Hematopoietic multipotent progenitor cell treated with erythropoietin and hydrocortisone succinate and interleukin-3 and kit ligand, for 4 days (in vitro differentiated cells): ENCODE data around the gene LIX1L.

ENCODE experiments used
- DNase-seq: peaks from one replicate; pipeline ENCODE4 v3.0.0-alpha.2; 2015

The LIX1L gene

DNA sequence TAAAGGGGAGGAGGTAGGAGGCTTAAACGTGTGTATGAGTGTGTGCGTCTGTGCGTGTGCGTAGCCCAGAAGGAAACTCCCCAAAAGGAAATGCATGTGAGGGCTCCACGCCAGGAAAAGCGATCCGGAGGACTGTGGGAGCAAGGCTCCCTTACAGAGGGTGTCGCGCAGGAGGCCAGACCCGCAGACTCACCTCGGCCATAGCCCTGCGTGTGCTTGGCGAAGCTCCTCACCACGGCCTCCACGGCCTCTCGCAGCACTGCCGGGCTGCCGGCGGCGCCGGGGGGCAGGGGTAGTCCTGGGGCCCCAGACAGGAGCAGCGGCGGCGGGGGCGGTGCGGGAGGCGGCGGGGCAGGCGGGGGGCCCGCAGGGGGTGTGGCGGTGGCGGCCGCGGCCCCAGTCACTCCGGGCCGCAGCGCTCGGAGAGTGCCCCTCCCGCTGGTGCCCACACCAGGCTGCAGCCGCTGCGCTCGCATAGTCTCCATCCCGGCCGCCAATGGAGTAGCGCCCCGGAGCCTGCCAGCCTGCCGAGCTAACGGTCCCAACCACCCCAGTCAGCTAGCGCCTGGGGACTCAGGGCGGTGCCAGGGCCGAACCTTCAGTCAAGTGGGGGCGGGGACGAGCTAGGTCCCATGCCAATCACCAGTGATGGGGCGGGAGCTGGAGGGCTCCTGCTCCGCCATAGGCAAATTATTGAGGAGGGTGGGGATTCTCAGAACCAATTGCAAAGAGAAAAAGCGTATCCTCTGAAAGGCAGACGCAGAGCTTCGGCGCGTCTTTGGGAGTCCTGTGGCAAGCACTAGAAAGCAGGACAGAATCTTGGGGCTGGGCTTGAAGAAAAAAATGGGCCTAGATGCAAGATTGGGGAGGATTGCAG, at the start of gene LIX1L:
Gene LIX1L, minus strand, starts transcription at position 575 of the 877 bp plus-strand sequence. Its CDS starts 90 bp downstream, at position 485.
- peak; percentile 100 for DNase-seq

DNA sequence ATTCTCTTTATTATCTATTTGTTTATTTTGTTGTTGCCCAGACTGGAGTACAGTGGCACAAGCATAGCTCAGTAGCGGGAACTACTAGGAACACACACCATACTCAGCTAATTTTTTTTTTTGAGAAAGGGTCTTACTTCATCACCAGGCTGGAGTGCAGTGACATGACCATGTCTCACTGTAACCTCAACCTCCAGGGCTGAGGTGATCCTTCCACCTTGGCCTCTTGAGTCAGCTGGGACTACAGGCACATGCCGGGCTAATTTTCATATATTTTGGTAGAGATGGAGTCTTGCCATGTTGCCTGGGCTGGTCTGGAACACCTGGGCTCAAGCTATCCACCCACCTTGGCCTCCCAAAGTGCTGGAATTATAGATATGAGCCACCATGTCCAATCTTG, 43.9 kb upstream of the LIX1L start:
- no peak for DNase-seq

- DNase-seq, result no peak
Observed at GRCh38 chr1:145999321-146000024, 41.7 kb upstream of the LIX1L start.

DNA sequence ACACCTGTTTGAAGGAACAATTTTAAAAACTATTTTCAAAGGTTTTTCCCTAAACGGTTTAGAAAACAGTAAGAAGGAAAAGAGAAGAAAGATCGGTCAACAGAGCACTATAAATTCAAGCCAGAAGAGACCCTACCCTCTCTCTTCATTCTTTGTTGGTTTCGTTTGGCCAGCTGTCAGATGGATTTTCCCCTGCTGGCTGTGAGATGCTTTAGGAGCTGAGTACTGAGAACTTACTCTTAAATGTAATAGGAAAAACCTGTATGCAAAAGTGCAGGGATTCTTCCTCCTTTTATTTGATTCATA, 39.9 kb upstream of the LIX1L start:
- no peak for DNase-seq

DNA sequence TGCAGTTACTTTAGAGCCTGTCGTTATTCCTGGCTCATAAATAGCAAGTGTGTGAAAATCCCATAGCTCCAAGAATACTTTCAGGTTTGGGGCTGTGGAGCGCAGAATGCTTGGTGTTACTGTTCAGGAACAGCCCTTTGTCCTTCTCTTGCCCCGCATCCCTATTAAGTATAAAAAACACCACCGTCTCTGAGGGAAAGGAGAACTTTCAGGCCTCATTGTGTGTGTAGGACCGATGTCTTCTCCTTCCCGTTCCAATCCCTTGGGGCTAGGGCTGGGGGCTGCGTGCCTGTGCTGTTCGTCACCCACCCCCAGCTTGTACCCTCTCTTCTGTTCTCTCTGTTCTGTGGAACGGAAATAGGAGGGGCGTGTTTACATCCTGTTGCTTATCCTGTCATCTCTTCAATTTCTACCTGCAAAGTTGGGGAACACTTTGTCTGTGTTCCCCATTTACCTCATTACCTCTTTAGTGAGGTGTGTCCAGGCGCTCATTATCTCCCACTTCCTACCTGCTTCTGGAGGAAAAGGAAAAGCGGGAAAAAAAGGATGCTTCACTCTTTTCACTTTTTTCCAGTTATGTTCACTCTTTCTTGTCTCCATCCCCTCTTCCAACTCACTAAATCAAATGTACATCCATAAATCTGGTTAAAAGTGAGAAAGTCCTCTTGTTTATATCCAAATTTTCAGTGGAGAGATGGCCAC, 39.4 kb upstream of the LIX1L start:
- DNase-seq, result peak; percentile 76

GRCh38 chr1:145996433-145997015, 38.7 kb upstream of the LIX1L start, which contains the start of gene TXNIP:
TXNIP (minus strand) TSS chr1:145996579; CDS start chr1:145996266, 313 bp downstream.
- DNase-seq, result peak; percentile 99

DNA sequence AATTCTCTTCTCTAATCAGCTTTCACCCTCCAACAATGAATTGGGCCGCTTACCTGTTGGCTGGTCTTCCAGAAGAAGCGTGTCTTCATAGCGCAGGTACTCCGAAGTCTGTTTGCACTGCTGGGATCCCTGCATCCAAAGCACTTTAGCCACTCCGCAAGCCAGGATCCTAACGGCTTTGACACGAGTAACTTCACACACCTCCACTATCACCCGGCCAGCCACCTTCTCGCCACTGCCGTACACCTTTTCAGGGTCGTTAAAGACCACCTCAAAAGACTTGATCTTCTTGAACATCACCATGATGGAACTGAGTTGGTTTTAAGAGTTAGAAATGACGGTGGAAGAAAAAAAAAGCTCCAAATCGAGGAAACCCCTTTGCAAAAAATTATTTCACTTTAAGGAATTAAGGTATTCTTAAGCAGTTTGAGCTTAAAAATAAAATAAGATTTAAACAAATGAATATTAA, 38.2 kb upstream of the LIX1L start:
- no peak for DNase-seq

- DNase-seq, result peak; percentile 56
Observed at GRCh38 chr1:145995148-145995881, 37.5 kb upstream of the LIX1L start.

DNA sequence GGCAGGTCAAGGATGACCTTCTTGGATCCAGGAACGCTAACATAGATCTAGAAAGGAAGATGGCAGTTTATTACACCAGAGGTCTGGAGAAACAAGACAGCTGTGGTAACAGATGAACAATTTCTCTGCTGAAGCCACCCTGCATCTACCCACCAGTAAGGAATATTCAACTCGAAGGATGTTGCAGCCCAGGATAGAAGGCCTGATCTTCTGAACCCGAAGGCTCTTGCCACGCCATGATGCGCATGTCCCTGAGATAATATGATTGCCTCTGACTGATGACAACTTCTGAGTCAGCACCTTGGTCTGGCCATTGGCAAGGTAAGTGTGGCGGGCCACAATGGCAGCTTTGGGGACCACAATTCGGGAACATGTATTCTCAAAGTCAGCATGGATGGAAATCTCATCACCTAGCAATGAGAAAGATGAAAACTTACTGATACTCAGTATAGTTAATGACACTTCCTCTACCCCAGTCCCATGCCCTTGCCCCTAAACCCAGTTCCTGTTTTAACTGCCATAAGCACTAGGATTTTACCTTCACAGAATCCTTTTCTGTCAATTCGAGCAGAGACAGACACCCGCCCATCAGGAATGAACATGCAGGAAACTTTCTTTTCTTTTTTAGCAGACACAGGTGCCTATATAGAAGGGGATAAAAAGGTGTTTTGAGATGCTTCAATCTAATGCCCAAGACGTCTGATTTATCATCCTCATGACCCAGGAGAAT, 36.7 kb upstream of the LIX1L start:
- peak; percentile 49 for DNase-seq

- DNase-seq, result no peak
Observed at GRCh38 chr1:145993618-145994390, 36.0 kb upstream of the LIX1L start.

DNA sequence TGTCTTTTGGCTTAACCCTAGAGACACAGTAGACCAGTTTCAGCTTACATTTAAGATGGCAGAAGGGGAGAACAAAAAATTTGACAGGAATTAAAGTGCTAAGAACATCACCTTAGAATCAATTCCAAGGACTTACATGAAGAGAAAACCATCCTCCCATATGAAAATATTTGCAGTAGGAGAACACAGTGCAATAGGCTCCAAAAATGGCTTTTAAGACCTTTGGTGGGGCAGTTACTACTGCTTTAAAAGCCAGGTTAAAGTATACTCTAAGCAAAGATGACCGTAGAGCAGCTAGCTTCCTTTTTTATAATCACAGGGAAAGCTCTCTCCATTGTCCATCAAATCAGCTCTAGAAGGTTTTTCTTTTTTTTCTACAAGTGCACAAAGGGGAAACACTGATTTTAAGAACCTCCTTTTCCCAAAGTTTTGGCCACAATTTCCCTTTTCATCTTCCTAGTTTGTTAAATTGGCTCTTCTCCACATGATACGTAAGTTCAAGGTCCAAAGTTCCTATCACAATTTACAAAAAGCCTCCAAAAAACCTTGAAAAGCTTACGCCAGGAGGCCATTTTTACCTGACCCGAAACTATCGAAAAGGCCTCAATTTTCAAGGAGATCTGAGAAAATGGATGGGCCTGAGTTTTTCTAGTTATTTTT, 35.3 kb upstream of the LIX1L start:
- no peak for DNase-seq

DNA sequence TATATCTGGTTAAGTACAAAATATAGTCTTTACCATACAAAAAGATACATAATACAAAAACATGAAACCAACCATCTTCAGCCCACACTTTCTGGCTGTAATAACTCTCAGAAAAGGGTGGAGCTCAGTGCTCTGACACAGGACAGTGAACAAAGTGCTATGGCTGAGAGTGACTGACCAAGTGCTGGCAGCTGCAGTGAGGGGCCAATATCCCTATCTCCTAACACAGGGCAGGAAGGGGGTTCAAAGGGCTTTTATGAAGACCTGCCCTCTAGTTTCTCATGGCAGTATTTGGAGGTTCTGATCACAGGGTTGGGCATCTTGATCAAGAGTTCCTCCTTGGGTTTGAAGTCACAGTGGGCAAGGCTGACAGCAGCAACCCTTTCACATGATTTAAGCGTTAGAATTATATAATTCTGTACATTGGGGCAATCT, 34.7 kb upstream of the LIX1L start:
- DNase-seq, result no peak

DNA sequence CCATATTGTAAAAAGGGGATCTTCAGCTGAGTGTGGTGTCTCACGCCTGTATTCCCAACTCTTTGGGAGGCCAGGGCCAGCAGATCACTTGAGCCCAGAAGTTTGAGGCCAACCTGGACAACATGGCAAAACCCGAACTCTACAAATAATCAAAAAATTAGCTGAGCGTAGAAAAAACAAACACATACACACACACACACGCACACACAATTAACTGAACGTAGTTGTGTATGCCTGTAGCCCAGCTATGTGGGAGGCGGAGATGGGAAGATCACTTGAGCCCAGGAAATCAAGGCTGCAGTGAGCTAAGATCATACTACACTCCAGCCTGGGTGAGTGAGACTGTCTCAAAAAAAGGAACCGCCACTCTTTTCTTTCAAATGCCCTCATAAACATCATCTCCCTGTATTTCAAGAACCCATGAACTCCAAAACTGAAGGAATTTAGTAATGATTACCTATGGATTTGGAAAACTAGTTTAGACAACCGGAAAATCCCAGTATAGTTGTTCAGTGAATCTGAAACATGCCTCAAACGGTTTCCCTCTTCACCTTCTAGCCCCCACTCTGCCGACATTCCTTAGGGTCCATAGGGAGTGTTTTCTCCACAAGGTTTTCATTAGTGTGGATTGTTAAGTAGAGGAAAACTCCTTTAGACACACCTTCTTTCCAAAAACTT, 34.1 kb upstream of the LIX1L start:
- no peak for DNase-seq

DNA sequence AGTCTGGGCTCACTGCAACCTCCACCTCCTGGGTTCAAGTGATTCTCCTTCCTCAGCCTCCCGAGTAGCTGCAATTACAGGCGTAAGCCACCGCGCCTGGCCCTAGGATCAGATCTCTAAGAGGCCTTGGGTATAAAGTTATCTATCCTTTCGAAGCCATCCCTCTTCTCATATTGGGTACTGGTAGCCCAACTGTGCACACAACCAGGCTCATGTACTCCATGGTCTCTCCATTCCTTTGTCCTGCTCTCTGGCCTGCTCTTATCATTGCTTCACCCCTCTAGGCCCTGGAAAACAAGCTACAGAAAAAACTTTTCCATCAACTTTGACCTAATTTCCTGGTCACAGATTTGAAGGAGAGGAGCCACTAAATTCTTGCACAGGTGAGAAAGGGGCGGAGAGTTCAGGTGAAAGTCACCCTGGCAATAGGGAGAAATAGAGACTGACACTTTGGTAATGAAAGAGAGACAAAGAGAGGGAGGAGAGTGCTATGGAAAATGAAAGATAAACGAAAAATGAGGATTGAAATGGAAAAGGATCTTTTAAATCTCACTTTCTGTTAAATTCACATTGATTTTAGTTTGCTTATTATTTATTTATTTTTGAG, 32.5 kb upstream of the LIX1L start:
- DNase-seq, result no peak

GRCh38 chr1:145988773-145989172, 31.0 kb upstream of the LIX1L start:
- DNase-seq, result no peak

- no peak for DNase-seq
Observed at GRCh38 chr1:145987926-145988325, 30.1 kb upstream of the LIX1L start.

GRCh38 chr1:145986551-145986950, 28.7 kb upstream of the LIX1L start:
- DNase-seq, result no peak

DNA sequence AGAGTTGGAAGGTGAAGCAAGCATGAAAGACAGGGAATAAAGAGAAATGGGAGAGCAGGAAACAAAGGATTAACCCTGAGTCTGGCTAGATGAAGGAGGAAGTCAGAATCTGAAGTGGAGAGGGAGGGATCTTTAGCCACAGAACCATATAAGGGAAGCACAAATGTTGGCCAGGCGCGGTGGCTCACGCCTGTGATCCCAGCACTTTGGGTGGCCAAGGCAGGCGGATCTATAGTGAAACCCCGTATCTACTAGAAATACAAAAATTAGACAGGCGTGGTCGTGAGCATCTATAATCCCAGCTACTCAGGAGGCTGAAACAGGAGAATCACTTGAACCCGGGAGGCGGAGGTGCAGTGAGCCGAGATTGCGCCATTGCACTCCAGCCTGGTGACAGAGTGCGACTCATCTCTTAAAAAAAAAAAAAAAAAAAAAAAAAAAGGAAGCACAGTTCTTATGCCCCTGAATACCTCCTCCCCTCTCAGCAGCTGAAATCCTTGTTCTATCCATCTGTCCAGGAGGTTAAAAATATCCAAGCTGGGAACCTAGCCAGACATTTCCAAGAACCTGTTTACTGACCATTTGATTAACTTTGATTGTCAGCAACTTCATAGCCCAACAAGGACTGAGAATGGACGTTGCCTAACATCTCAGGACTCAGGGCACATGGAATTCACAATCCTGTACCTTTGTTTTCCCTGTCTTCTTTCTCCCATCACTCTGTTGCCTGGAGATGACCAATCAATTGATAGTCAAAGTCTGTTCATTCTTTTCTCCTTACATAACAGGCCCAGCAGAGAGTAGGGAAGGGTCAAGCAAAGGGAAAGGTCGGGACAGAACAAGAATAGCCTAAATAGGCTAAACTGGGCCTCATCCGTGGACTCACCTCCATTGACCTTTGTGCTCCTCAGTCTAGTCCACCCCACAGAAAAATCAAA, 28.0 kb upstream of the LIX1L start:
- peak; percentile 69 for DNase-seq
